ENCODE measurements around the gene SEC14L5.

Gene SEC14L5

GRCh38 chr16:4933871-4934395 is 24.2 kb upstream of the SEC14L5 start:
- Histone ChIP-seq H3K4me1 (ENCODE audit: control insufficient read depth, insufficient read depth, low read length) (peaks cover 33% of the 10 kb centered on the region), H3K9ac (ENCODE audit: low read length) (no peak overlapping the region), H3K9me3 (ENCODE audit: control insufficient read depth, low read length) (no peaks in the 10 kb centered on the region), H3K27me3 (ENCODE audit: control insufficient read depth, insufficient read depth, low read length) (peaks cover 8% of the 10 kb centered on the region), H3K4me3 (ENCODE audit: low read length) (no peak overlapping the region), H3K36me3 (ENCODE audit: control insufficient read depth, insufficient read depth, low read length) (no peaks in the 10 kb centered on the region)

DNA sequence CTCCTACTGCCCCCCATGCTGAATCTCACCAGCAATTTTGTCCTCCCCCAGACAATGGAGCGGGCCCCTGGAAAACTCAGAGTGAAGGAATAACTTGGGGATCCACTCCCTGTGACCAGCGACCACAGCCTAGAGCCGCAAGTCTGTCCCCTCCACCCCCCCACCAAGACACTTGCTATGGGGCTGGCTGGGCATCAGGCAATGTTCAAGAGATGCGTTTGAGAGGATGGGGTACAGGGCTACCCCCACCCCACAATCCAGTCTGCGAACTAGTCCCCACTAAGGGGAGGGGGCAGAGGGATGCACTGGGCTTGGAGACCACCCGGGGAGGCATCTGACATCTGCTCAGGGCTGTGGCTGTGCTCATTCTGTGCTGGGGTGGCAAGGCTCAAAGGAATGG is 23.5 kb upstream of the SEC14L5 start:
- Histone ChIP-seq H3K9ac (ENCODE audit: low read length) (no peak overlapping the region), H3K9me3 (ENCODE audit: control insufficient read depth, low read length) (no peaks in the 10 kb centered on the region), H3K4me1 (ENCODE audit: control insufficient read depth, insufficient read depth, low read length) (peaks cover 33% of the 10 kb centered on the region), H3K36me3 (ENCODE audit: control insufficient read depth, insufficient read depth, low read length) (no peaks in the 10 kb centered on the region), H3K4me3 (ENCODE audit: low read length) (no peak overlapping the region), H3K27me3 (ENCODE audit: control insufficient read depth, insufficient read depth, low read length) (peaks cover 8% of the 10 kb centered on the region)

DNA sequence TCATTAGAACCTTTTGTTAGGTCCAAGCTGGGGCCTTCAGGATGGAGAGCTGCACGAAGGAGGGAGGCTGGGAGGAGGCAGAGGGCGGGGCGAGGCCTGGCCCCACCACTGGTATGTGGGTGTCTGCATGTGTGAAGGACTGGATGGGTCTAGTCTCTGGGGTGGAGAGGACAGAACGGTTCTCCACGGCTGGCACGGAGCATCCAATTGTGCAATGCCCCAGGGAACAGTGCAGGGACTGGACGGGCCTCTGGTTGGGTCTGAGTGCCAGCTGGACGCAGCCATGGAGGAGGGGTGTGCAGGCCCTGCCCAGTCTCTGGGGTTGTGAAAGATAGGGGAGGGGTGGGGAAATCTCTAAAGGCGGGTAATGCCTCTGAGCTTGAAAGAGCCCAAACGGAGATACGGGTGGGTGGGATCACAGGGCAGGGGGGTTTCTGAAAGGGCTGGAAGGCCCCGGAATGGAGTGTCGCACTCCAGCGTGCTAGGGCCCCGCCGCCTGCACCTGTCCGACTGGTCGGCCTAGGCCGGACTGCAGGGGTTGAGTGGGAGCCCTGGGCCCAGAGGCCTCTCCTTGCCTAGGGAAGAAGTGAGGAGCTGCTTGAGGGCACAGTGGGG is 22.8 kb upstream of the SEC14L5 start:
- Histone ChIP-seq H3K9me3 (ENCODE audit: control insufficient read depth, low read length) (no peaks in the 10 kb centered on the region), H3K36me3 (ENCODE audit: control insufficient read depth, insufficient read depth, low read length) (no peaks in the 10 kb centered on the region), H3K27me3 (ENCODE audit: control insufficient read depth, insufficient read depth, low read length) (peaks cover 8% of the 10 kb centered on the region), H3K4me3 (ENCODE audit: low read length) (peak overlapping the region; percentile 50), H3K4me1 (ENCODE audit: control insufficient read depth, insufficient read depth, low read length) (peaks cover 33% of the 10 kb centered on the region), H3K9ac (ENCODE audit: low read length) (peak overlapping the region; percentile 80)

GRCh38 chr16:4936181-4936990 is 21.7 kb upstream of the SEC14L5 start:
- Histone ChIP-seq H3K27me3 (ENCODE audit: control insufficient read depth, insufficient read depth, low read length) (peaks cover 8% of the 10 kb centered on the region), H3K9ac (ENCODE audit: low read length) (peak overlapping the region; percentile 80), H3K4me1 (ENCODE audit: control insufficient read depth, insufficient read depth, low read length) (peaks cover 33% of the 10 kb centered on the region)

DNA sequence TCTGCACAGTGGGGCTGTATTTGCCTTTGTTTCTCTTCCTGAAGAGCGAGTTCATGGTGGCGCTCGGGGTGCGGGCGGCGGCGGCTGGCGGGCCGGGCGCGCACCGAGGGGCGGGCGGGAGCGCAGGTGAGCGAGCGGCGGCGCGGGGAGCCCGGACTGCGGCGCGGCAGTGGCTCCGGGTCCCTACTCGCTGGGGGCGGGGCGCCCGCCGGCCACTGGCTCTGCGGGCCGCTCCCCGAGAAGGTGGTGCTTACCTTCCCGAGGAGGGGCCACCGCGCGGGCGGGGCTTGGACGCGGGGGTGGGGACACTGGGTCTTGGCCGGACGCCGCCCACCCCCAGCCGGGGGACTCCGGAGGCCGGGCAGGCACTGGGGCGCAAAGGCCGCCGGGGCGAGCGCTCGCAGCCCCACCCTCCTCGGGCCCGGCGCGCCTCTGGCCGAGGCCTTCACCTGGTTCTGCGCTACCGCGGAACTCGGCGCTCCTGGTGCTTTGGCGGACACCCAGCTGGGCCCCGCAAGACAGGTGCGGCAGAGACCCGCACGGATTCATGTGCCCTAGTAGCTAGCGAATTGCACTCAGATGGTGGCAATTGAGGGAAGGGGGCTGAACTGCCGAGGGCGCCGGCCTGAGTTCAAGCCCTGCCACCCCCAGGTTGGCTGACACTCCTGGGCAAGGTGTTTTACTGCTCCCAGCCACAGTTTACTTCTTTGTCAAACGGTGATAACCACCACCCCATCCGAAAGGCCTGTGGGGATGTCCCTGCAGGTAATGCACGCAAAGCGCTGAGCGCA is 20.9 kb upstream of the SEC14L5 start, which contains the start of gene PPL:
Gene PPL, minus strand, starts transcription at position 158 of the 791 bp plus-strand sequence. Its CDS starts 103 bp downstream, at position 55.
- Histone ChIP-seq H3K9ac (ENCODE audit: low read length) (peak within 1 kb of the TSS; percentile 80), H3K4me1 (ENCODE audit: control insufficient read depth, insufficient read depth, low read length) (peaks cover 33% of the 10 kb centered on the region), H3K4me3 (ENCODE audit: low read length) (peak within 1 kb of the TSS; percentile 89), H3K27me3 (ENCODE audit: control insufficient read depth, insufficient read depth, low read length) (peaks cover 8% of the 10 kb centered on the region), H3K9me3 (ENCODE audit: control insufficient read depth, low read length) (no peaks in the 10 kb centered on the region), H3K36me3 (ENCODE audit: control insufficient read depth, insufficient read depth, low read length) (no peaks in the 10 kb centered on the region)

More at GRCh38 chr16:4936181-4936990, 21.7 kb upstream of the SEC14L5 start:
- no peaks in the 10 kb centered on the region for H3K9me3 ChIP-seq (ENCODE audit: control insufficient read depth, low read length)
- H3K4me3 ChIP-seq (ENCODE audit: low read length), result peak overlapping the region; percentile 89
- H3K36me3 ChIP-seq (ENCODE audit: control insufficient read depth, insufficient read depth, low read length), result no peaks in the 10 kb centered on the region

GRCh38 chr16:4937782-4938682 is 20.1 kb upstream of the SEC14L5 start:
- H3K36me3 ChIP-seq (ENCODE audit: control insufficient read depth, insufficient read depth, low read length), result no peaks in the 10 kb centered on the region
- H3K9ac ChIP-seq (ENCODE audit: low read length), result peak overlapping the region; percentile 44
- peaks cover 41% of the 10 kb centered on the region for H3K4me1 ChIP-seq (ENCODE audit: control insufficient read depth, insufficient read depth, low read length)
- no peaks in the 10 kb centered on the region for H3K9me3 ChIP-seq (ENCODE audit: control insufficient read depth, low read length)
- no peak overlapping the region for H3K4me3 ChIP-seq (ENCODE audit: low read length)
- H3K27me3 ChIP-seq (ENCODE audit: control insufficient read depth, insufficient read depth, low read length), result peaks cover 8% of the 10 kb centered on the region

- Histone ChIP-seq H3K36me3 (ENCODE audit: control insufficient read depth, insufficient read depth, low read length) (no peaks in the 10 kb centered on the region), H3K4me3 (ENCODE audit: low read length) (no peak overlapping the region), H3K27me3 (ENCODE audit: control insufficient read depth, insufficient read depth, low read length) (peaks cover 8% of the 10 kb centered on the region), H3K9ac (ENCODE audit: low read length) (no peak overlapping the region), H3K9me3 (ENCODE audit: control insufficient read depth, low read length) (no peaks in the 10 kb centered on the region), H3K4me1 (ENCODE audit: control insufficient read depth, insufficient read depth, low read length) (peaks cover 45% of the 10 kb centered on the region)
Observed at GRCh38 chr16:4938683-4939030, 19.5 kb upstream of the SEC14L5 start.

DNA sequence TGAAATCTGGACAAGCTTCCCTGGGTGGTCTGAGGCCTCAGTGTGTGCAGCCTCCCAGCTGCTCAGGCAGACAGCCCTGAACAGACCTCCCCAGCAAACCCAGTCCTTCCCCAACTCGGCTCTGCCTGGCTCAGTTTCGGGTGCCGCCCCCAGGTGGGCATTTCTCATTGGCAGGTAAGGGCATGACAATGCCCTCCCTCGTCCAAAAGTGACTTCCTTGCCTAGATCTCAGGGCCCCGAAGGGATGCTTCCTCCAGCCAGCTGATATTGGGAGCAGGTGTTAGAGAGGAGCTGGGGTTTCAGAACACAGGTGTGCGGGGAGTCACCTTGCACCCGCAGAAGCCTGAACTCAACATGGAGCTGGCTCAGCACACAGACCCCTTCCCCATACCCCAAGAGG is 17.4 kb upstream of the SEC14L5 start:
- H3K4me1 ChIP-seq (ENCODE audit: control insufficient read depth, insufficient read depth, low read length), result peaks cover 52% of the 10 kb centered on the region
- H3K27me3 ChIP-seq (ENCODE audit: control insufficient read depth, insufficient read depth, low read length), result peaks cover 8% of the 10 kb centered on the region
- no peak overlapping the region for H3K4me3 ChIP-seq (ENCODE audit: low read length)
- H3K36me3 ChIP-seq (ENCODE audit: control insufficient read depth, insufficient read depth, low read length), result no peaks in the 10 kb centered on the region
- H3K9ac ChIP-seq (ENCODE audit: low read length), result no peak overlapping the region
- no peaks in the 10 kb centered on the region for H3K9me3 ChIP-seq (ENCODE audit: control insufficient read depth, low read length)

DNA sequence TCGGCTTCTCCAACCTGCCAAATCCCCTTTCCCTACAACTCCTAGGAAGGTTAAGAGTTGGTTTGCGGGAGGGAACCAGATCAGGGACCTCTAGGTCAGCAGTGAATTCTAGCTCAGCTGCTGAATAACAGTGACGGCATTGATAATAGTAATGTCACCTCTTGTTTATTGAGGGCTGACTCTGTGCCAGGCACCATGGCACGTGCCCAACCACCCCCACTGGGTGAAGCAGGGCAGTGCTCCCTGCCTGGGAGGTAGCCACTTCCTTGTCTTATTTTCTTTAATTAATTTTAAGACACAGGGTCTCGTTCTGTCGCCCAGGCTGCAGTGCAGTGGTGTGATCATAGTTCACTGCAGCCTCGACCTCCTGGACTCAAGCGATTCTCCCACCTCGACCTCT is 15.6 kb upstream of the SEC14L5 start:
- no peak overlapping the region for H3K9ac ChIP-seq (ENCODE audit: low read length)
- no peaks in the 10 kb centered on the region for H3K9me3 ChIP-seq (ENCODE audit: control insufficient read depth, low read length)
- no peak overlapping the region for H3K4me3 ChIP-seq (ENCODE audit: low read length)
- H3K4me1 ChIP-seq (ENCODE audit: control insufficient read depth, insufficient read depth, low read length), result peaks cover 49% of the 10 kb centered on the region
- H3K36me3 ChIP-seq (ENCODE audit: control insufficient read depth, insufficient read depth, low read length), result no peaks in the 10 kb centered on the region
- no peaks in the 10 kb centered on the region for H3K27me3 ChIP-seq (ENCODE audit: control insufficient read depth, insufficient read depth, low read length)

- no peaks in the 10 kb centered on the region for H3K9me3 ChIP-seq (ENCODE audit: control insufficient read depth, low read length)
Observed at GRCh38 chr16:4944333-4945281, 13.5 kb upstream of the SEC14L5 start.

More at GRCh38 chr16:4944333-4945281, 13.5 kb upstream of the SEC14L5 start:
- Histone ChIP-seq H3K9ac (ENCODE audit: low read length) (peak overlapping the region; percentile 23), H3K36me3 (ENCODE audit: control insufficient read depth, insufficient read depth, low read length) (no peaks in the 10 kb centered on the region), H3K27me3 (ENCODE audit: control insufficient read depth, insufficient read depth, low read length) (no peaks in the 10 kb centered on the region), H3K4me3 (ENCODE audit: low read length) (no peak overlapping the region), H3K4me1 (ENCODE audit: control insufficient read depth, insufficient read depth, low read length) (peaks cover 49% of the 10 kb centered on the region)
